ENCODE results near the gene PATE1. TPM values are rescaled to one million over a fixed set of nuclear protein-coding genes. Genes with fewer than 3 reads are reported as not detected.

PATE1 gene
- total and polyA plus RNA-seq, 3 donors from 2014 or later: not detected

GRCh38 chr11:125784678-125785077 is 38.6 kb downstream of the PATE1 start:
- Histone ChIP-seq H3K4me1 (no peaks in the 10 kb centered on the region), H3K9me3 (no peaks in the 10 kb centered on the region), H3K27me3 (no peaks in the 10 kb centered on the region), H3K27ac (no peak overlapping the region), H3K36me3 (ENCODE audit: low read depth, missing control alignments) (no peaks in the 10 kb centered on the region), H3K4me3 (no peak overlapping the region)
- WGBS, 2 donors: 62 to 64% methylated on average over 2 of the region's 2 CpGs
- no peak for DNase-seq
- intact Hi-C loops (cut with DNase I; ENCODE audit: low total_unique reads): no loop called here
- no peak for TF ChIP-seq POLR2A (IDR thresholded peaks at IDR 0.05)
- TF ChIP-seq CTCF (IDR thresholded peaks at IDR 0.05): no peak

DNA sequence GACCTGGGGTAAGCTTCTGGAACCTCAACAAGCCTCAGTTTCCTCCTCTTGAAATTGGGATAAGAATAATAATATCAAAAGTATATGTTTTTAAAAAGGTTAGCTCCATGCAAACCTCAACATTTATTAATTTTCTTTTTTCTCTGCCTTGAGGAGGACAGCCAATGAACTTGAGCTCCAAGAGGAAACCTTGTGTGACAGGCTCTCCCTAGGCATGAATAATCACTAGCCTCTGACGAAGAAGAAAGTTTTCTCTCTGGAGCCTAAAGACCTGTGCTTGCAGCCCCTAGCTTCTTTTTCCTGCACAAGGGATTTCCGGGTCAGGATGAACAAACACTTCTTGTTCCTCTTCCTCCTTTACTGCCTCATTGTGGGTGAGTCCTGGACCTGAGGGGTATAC is 41.7 kb downstream of the PATE1 start, which contains the start of gene PATE3:
Gene PATE3 (plus strand): TSS at position 301 of the 400 bp plus-strand sequence. CDS start 25 bp downstream, at position 326.
- Histone ChIP-seq H3K4me3 (no peak within 1 kb of the TSS), H3K27ac (no peak within 1 kb of the TSS), H3K9me3 (no peaks in the 10 kb centered on the region), H3K36me3 (ENCODE audit: low read depth, missing control alignments) (no peaks in the 10 kb centered on the region), H3K27me3 (no peaks in the 10 kb centered on the region), H3K4me1 (no peaks in the 10 kb centered on the region)
- WGBS, 2 donors: 76 to 77% methylated on average over 2 of the region's 2 CpGs
- intact Hi-C loops (cut with DNase I; ENCODE audit: low total_unique reads): no loop called here
- TF ChIP-seq POLR2A (IDR thresholded peaks at IDR 0.05): no peak
- no peak for TF ChIP-seq CTCF (IDR thresholded peaks at IDR 0.05)
- DNase-seq: no peak

DNA sequence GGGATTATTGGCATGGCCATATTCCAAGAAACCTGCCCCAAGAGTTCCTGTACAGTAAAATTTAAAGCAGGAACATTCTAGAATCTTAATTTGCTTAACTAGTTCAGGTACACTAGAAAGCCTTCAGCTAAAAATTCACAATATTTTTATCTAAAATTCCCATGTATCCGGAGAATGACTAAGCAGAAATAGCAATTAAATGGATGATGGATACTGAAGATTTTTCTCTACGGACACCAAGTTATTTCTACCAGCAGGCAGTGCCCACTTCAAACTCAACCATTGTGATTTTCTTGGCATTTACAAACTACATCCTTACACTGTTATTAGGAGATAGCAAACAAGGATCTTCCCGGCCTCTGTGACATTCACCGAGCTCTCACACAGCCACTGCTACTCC is 44.7 kb downstream of the PATE1 start:
- intact Hi-C loops (cut with DNase I; ENCODE audit: low total_unique reads): no loop called here
- Histone ChIP-seq H3K9me3 (no peaks in the 10 kb centered on the region), H3K27me3 (no peaks in the 10 kb centered on the region), H3K4me3 (no peak overlapping the region), H3K27ac (no peak overlapping the region), H3K36me3 (ENCODE audit: low read depth, missing control alignments) (no peaks in the 10 kb centered on the region), H3K4me1 (no peaks in the 10 kb centered on the region)
- WGBS, 2 donors: 86 to 90% methylated on average over 4 of the region's 4 CpGs
- DNase-seq: no peak
- TF ChIP-seq POLR2A (IDR thresholded peaks at IDR 0.05) (no peak), CTCF (IDR thresholded peaks at IDR 0.05) (no peak)

GRCh38 chr11:125797641-125798040 is 51.6 kb downstream of the PATE1 start:
- TF ChIP-seq POLR2A (IDR thresholded peaks at IDR 0.05) (no peak), CTCF (IDR thresholded peaks at IDR 0.05) (no peak)
- no peaks in the 10 kb centered on the region for H3K9me3 ChIP-seq
- no peak overlapping the region for H3K4me3 ChIP-seq
- no peaks in the 10 kb centered on the region for H3K27me3 ChIP-seq
- 49 to 52% methylated on average over 4 of the region's 4 CpGs for WGBS, 2 donors
- intact Hi-C loops (cut with DNase I; ENCODE audit: low total_unique reads): no loop called here
- H3K36me3 ChIP-seq (ENCODE audit: low read depth, missing control alignments): no peaks in the 10 kb centered on the region
- H3K27ac ChIP-seq: no peak overlapping the region
- no peaks in the 10 kb centered on the region for H3K4me1 ChIP-seq
- no peak for DNase-seq

Other genes with a start within 250 kb of the PATE1 start
- gene EI24, start 176.8 kb upstream of the PATE1 start, total RNA-seq: 10 to 100 TPM; 35.6 to 36.8 TPM
- 91.2 TPM for gene EI24, start 176.8 kb upstream of the PATE1 start, polyA plus RNA-seq (ENCODE audit: insufficient read depth, low read depth, low replicate concordance)
- 10 to 100 TPM; 83.3 to 86.0 TPM for gene STT3A, start 153.4 kb upstream of the PATE1 start, total RNA-seq
- 147 TPM for gene STT3A, start 153.4 kb upstream of the PATE1 start, polyA plus RNA-seq (ENCODE audit: insufficient read depth, low read depth, low replicate concordance)
- 10 to 100 TPM; 11.5 to 25.1 TPM for gene CHEK1, start 121.1 kb upstream of the PATE1 start, total RNA-seq
- 25.8 TPM for gene CHEK1, start 121.1 kb upstream of the PATE1 start, polyA plus RNA-seq (ENCODE audit: insufficient read depth, low read depth, low replicate concordance)
- 10 to 100 TPM; 35.4 to 56.5 TPM for gene ACRV1, start 65.4 kb upstream of the PATE1 start, total RNA-seq
- 175 TPM for gene ACRV1, start 65.4 kb upstream of the PATE1 start, polyA plus RNA-seq (ENCODE audit: insufficient read depth, low read depth, low replicate concordance)
- gene PATE2, start 32.5 kb downstream of the PATE1 start, total RNA-seq: 1 to 10 TPM; 1.0 to 1.7 TPM
- 0.76 TPM for gene PATE2, start 32.5 kb downstream of the PATE1 start, polyA plus RNA-seq (ENCODE audit: insufficient read depth, low read depth, low replicate concordance)
- gene PATE3, start 41.8 kb downstream of the PATE1 start, total RNA-seq: not detected
- gene PATE3, start 41.8 kb downstream of the PATE1 start, polyA plus RNA-seq (ENCODE audit: insufficient read depth, low read depth, low replicate concordance): not detected
- gene PATE4, start 87.0 kb downstream of the PATE1 start, total RNA-seq: under 1 TPM in 1 of 2 donors, not detected in 1; 0.79 TPM
- gene PATE4, start 87.0 kb downstream of the PATE1 start, polyA plus RNA-seq (ENCODE audit: insufficient read depth, low read depth, low replicate concordance): 0.73 TPM
- 10 to 100 TPM; 14.7 to 26.1 TPM for gene HYLS1, start 141.4 kb downstream of the PATE1 start, total RNA-seq
- 34.2 TPM for gene HYLS1, start 141.4 kb downstream of the PATE1 start, polyA plus RNA-seq (ENCODE audit: insufficient read depth, low read depth, low replicate concordance)
- 1 to 10 TPM; 6.1 to 9.4 TPM for gene PUS3, start 156.9 kb downstream of the PATE1 start, total RNA-seq
- 8.4 TPM for gene PUS3, start 156.9 kb downstream of the PATE1 start, polyA plus RNA-seq (ENCODE audit: insufficient read depth, low read depth, low replicate concordance)
- 10 to 100 TPM; 46.4 to 53.8 TPM for gene DDX25, start 158.2 kb downstream of the PATE1 start, total RNA-seq
- gene DDX25, start 158.2 kb downstream of the PATE1 start, polyA plus RNA-seq (ENCODE audit: insufficient read depth, low read depth, low replicate concordance): 257 TPM
- gene VSIG10L2, start 199.8 kb downstream of the PATE1 start, total RNA-seq: not detected
- gene VSIG10L2, start 199.8 kb downstream of the PATE1 start, polyA plus RNA-seq (ENCODE audit: insufficient read depth, low read depth, low replicate concordance): not detected